SH-SY5Y (cell line): ENCODE data around the gene SKAP1.

Experiments used
- GATA2 ChIP-seq: IDR thresholded peaks from 2 replicates; pipeline ENCODE4 v1.6.1; 2011; ENCODE audit warnings: mild to moderate bottlenecking, low read depth, low read length
- GATA3 ChIP-seq: IDR thresholded peaks from 2 replicates; pipeline ENCODE4 v1.6.1; 2011; ENCODE audit warnings: low read depth, mild to moderate bottlenecking, low read length, moderate library complexity

- no peak for TF ChIP-seq GATA2
- TF ChIP-seq GATA3 = no peak
These were observed 94.7 kb downstream of the SKAP1 start for GRCh38 chr17:48335146-48335784.
